GM23338 (cell line): ENCODE measurements around the gene PLP2. TPM values are rescaled to one million over a fixed set of nuclear protein-coding genes. Genes with fewer than 3 reads are reported as not detected.

Experiments
- ATAC-seq: fragments of 200-7000 bp; cut with Tn5 transposase; 3 replicates; pipeline ENCODE4 v1.9.1; 2020
- DNase-seq: peaks from one replicate; pipeline ENCODE4 v3.0.0-alpha.2; 2015; ENCODE audit warnings: low spot score
- H2AFZ ChIP-seq: fragments of 200-600 bp; sonication (generic); 2 replicates; pipeline ENCODE4 v1.8.0; 2016; ENCODE audit warnings: antibody characterized with exemption, mild to moderate bottlenecking, moderate library complexity
- H3F3A ChIP-seq: fragments of 200-600 bp; sonication (generic); replicated peaks from 2 replicates; pipeline ENCODE4 v1.8.0; 2017; ENCODE audit warnings: antibody characterized with exemption, mixed run types, low read depth
- H3K27ac ChIP-seq: fragments of 200-600 bp; sonication (generic); 2 replicates; pipeline ENCODE4 v1.6.1; 2016; ENCODE audit warnings: low read depth
- H3K27me3 ChIP-seq: fragments of 200-600 bp; sonication (generic); 2 replicates; pipeline ENCODE4 v1.8.0; 2016; ENCODE audit warnings: mild to moderate bottlenecking, mixed run types, moderate library complexity; ENCODE audit not compliant: insufficient read depth
- H3K36me3 ChIP-seq: fragments of 200-600 bp; sonication (generic); 2 replicates; pipeline ENCODE4 v1.8.0; 2016; ENCODE audit warnings: mild to moderate bottlenecking; ENCODE audit not compliant: insufficient read depth
- H3K4me1 ChIP-seq: fragments of 200-600 bp; sonication (generic); 2 replicates; pipeline ENCODE4 v1.8.0; 2016; ENCODE audit warnings: mild to moderate bottlenecking, moderate library complexity; ENCODE audit not compliant: insufficient read depth
- H3K4me2 ChIP-seq: fragments of 200-600 bp; sonication (generic); 2 replicates; pipeline ENCODE4 v1.7.1; 2017; ENCODE audit warnings: mixed run types
- H3K4me3 ChIP-seq: fragments of 200-600 bp; sonication (generic); 2 replicates; pipeline ENCODE4 v1.6.1; 2016; ENCODE audit warnings: mixed run types
- H3K79me2 ChIP-seq: fragments of 200-600 bp; sonication (generic); replicated peaks from 2 replicates; pipeline ENCODE4 v1.8.0; 2017; ENCODE audit warnings: mild to moderate bottlenecking; ENCODE audit not compliant: insufficient read depth
- H3K9me2 ChIP-seq: fragments of 200-600 bp; sonication (generic); 2 replicates; pipeline ENCODE4 v1.8.0; 2017; ENCODE audit not compliant: insufficient read depth
- H4K20me1 ChIP-seq: fragments of 200-600 bp; sonication (generic); replicated peaks from 2 replicates; pipeline ENCODE4 v1.8.0; 2017; ENCODE audit warnings: mild to moderate bottlenecking; ENCODE audit not compliant: insufficient read depth
- H3K27ac Mint-ChIP-seq: 2 replicates; pipeline ENCODE4 v1.8.0; 2020; ENCODE audit warnings: inconsistent platforms, mild to moderate bottlenecking, moderate library complexity, mixed read lengths
- H3K27me3 Mint-ChIP-seq: 3 replicates; pipeline ENCODE4 v1.8.0; 2022; ENCODE audit warnings: low read depth, mild to moderate bottlenecking, moderate library complexity, mixed read lengths, inconsistent platforms; ENCODE audit not compliant: insufficient read depth, poor library complexity
- H3K36me3 Mint-ChIP-seq: 3 replicates; pipeline ENCODE4 v1.8.0; 2021; ENCODE audit warnings: low read depth, mild to moderate bottlenecking, inconsistent platforms, moderate library complexity, mixed read lengths
- H3K4me1 Mint-ChIP-seq: 3 replicates; pipeline ENCODE4 v1.8.0; 2020; ENCODE audit warnings: mild to moderate bottlenecking, inconsistent platforms, mixed read lengths
- H3K4me3 Mint-ChIP-seq: 3 replicates; pipeline ENCODE4 v1.8.0; 2021; ENCODE audit warnings: moderate library complexity, mild to moderate bottlenecking, inconsistent platforms, mixed read lengths
- H3K9me3 Mint-ChIP-seq: 3 replicates; pipeline ENCODE4 v1.8.0; 2020; ENCODE audit warnings: moderate library complexity, mild to moderate bottlenecking, inconsistent platforms, mixed read lengths
- CTCF ChIP-seq, 2 experiments: fragments of 200-600 bp in 1 of 2; sonication (generic) in 1 of 2; conservative IDR thresholded peaks; 2 replicates each; pipeline versions ENCODE4 v1.5.1 to v1.6.1; 2016 to 2017; ENCODE audit warnings: antibody characterized with exemption in 2 of 2, low read depth in 2 of 2, mild to moderate bottlenecking in 2 of 2, moderate library complexity in 1 of 2
- EZH2phosphoT487 ChIP-seq: fragments of 200-600 bp; sonication (generic); IDR thresholded peaks from one replicate; pipeline ENCODE4 v1.8.1; 2018; ENCODE audit warnings: antibody characterized with exemption; ENCODE audit not compliant: unreplicated experiment
- NANOG ChIP-seq: IDR thresholded peaks from 2 replicates; pipeline ENCODE4 v1.6.1; 2016; ENCODE audit warnings: antibody characterized with exemption, borderline replicate concordance
- POLR2AphosphoS5 ChIP-seq: IDR thresholded peaks from 2 replicates; pipeline ENCODE4 v1.6.1; 2016; ENCODE audit warnings: antibody characterized with exemption, low read depth
- REST ChIP-seq: IDR thresholded peaks from one replicate; pipeline ENCODE4 v1.6.1; 2018; ENCODE audit warnings: antibody characterized with exemption; ENCODE audit not compliant: unreplicated experiment
- STAT1 ChIP-seq: IDR thresholded peaks from one replicate; pipeline ENCODE4 v1.6.1; 2016; ENCODE audit warnings: antibody characterized with exemption; ENCODE audit not compliant: unreplicated experiment
- ZNF462 ChIP-seq: fragments of 250-450 bp; sonication (Bioruptor Pico); IDR thresholded peaks from 2 replicates; pipeline ENCODE4 v1.5.0; 2020; ENCODE audit warnings: mild to moderate bottlenecking, moderate library complexity
- polyA plus RNA-seq: library from polyadenylated mRNA; unstranded; fragments of >200 nt; fragmentation: Nextera tagmentation; extraction: Ambion mirVana; gene quantifications from 2 replicates; pipeline ENCODE4 v1.2.1, GENCODE V29; 2016
- total RNA-seq: library from RNA; depleted of rRNA; stranded (reverse); fragments of >200 nt; shearing (Covaris generic); gene quantifications from 2 replicates; pipeline ENCODE4 v1.2.3, GENCODE V29; 2014

Gene PLP2
- total and polyA plus RNA-seq, 2 experiments from 2014 or later: 3.4 to 9.5 TPM

- Histone ChIP-seq H4K20me1 (no peaks in the 10 kb centered on the region), H3F3A (no peaks in the 10 kb centered on the region), H3K27me3 (peaks cover 14% of the 10 kb centered on the region), H3K36me3 (no peaks in the 10 kb centered on the region), H3K79me2 (no peaks in the 10 kb centered on the region), H3K4me3 (no peak overlapping the region), H3K27ac (no peak overlapping the region), H3K9me2 (no peaks in the 10 kb centered on the region), H3K4me2 (no peak overlapping the region), H2AFZ (no peak overlapping the region), H3K4me1 (no peaks in the 10 kb centered on the region; the same call in 1 of the 2 replicates)
- Mint-ChIP-seq H3K4me1 (peaks cover 10% of the 10 kb centered on the region; the same call in 2 of the 3 replicates), H3K27me3 (peaks cover 7% of the 10 kb centered on the region), H3K27ac (no peak overlapping the region), H3K9me3 (no peaks in the 10 kb centered on the region; the same call in 2 of the 3 replicates), H3K36me3 (no peaks in the 10 kb centered on the region), H3K4me3 (no peak overlapping the region)
- ATAC-seq (no peak), DNase-seq (no peak)
- TF ChIP-seq POLR2AphosphoS5 (no peak), EZH2phosphoT487 (no peak), STAT1 (no peak), CTCF (conservative IDR thresholded peaks at IDR 0.05; ENCODE audit: low read depth in 2 of 2) (no peak), NANOG (no peak), REST (no peak), ZNF462 (CRISPR knock-in tag) (no peak)
These were observed 18.2 kb upstream of the PLP2 start for GRCh38 chrX:49153467-49153866.
